GM04503 (cell line): ENCODE measurements around the gene VPS13A.
"Not testable (repeated sequence)": the region's sequence is repeated elsewhere in the genome, so short reads cannot be mapped to it uniquely, and the experiment has no call there.

ENCODE experiments used
- DNase-seq: peaks from one replicate; pipeline ENCODE4 v3.0.0-alpha.2; 2012; ENCODE audit warnings: low read depth

The VPS13A gene

DNA sequence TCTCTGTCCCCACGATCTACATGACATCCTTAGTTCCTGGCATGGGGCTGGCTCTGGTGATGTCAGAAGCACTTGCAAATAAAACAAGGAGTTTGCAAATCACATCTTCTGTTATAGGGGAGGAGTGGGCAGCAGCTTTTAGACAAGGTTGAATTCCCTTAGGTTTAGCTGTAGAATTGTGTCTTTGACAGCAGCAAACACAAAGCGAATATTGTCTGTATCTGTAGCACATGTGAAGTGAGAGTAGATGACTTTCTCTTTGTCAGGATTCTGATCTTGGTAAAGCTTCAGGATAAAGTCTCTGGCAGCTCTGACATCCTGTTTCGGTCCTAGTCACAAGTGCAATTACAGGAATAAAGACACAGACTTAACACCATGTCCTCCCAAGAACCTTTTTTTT is 246.5 kb downstream of the VPS13A start:
- no peak for DNase-seq

DNA sequence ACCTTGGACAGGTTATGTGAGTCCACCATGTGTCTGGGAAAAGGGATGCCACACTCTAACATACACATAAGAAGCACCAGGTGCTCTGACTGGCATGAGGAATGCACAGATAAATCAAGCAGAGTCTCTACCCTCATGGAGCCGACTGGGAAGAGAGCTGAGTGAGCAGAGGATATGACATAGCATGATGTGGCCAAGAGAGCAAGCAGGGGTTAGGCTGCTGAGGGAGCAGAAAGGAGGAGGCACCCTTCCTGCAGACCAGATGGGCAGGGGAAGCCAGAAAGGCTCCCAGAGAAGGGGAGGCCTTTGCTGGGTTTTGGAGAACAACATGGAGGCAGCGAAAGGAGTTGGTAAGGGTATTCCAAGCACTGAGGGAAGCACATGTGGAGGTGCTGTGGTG is 247.7 kb downstream of the VPS13A start:
- DNase-seq: no peak

GRCh38 chr9:77426712-77427111 is 249.4 kb downstream of the VPS13A start:
- DNase-seq: no peak

GRCh38 chr9:77427256-77427927 is 250.1 kb downstream of the VPS13A start:
- no peak for DNase-seq

GRCh38 chr9:77429928-77430327 is 252.6 kb downstream of the VPS13A start:
- DNase-seq: no peak

DNA sequence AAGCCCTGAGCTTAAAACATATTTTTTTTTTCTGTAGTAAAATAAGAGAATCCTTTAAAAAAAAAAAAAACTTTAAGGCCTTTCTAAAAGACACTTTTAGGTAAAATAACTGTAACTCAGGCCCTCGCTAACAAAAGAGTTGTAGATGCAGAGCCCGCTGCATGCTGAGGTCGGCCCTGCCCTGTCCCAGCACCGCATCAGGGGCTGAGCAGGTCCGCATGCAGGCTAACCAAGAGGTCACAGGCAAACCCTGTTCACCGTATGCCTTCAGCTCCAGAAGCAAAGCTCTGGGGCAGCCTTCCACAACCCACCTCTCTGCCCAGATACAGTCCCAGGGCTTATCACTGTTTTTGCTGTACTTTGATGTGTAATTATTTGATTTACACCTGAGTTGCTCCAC is 254.7 kb downstream of the VPS13A start:
- DNase-seq: no peak

DNA sequence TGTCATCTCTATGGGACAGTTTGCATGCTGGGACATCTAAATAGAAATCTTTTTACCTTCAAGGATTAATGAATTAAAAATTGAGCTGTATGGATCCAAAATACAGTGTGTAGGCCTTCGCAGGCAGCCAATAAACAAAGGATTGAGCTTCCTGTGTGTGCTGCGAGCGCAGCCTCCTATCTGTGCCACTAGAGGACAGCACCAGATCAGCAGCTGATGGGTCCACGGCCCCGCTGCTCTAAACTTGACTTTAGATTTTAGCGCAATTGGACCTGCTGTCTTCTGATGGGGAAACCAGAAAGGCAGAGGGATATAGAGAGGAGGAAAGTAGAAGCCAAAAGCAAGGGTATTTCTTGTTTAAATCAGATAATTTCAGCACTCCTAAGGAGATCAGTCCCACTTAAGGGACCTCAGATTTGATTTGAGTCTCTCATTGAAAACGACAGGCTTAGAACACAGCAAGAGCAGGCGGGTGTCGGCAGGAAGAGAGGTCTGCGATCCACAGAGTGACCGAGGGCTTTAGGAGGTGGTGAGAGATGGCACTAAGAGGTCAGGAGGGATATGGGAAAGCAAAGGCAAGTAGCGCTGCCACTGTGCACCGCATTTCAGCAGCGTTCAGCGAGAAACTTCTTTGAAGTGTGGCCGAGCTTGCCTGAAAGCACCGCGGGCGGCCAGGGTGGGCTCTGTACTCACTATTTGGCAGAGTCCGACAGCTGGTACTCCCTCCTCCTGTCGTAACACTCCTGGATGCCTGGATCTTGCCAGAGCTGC is 256.5 kb downstream of the VPS13A start:
- no peak for DNase-seq

DNA sequence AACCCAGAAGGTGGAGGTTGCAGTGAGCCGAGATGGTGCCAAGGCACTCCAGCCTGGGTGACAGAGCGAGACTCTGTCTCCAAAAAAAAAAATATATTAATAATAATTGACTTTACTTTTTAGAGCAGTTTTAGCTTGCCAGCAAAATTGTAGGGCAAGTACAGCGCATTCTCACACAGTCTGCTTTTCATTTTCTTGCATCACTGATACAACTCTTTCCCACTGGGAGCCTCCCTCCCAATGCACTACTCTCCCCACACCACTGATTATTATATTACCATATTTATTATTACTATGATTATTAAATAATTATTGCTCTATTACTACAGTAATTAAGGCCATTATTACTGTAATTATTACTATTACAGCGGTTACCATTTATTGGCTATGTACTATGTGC is 257.9 kb downstream of the VPS13A start:
- DNase-seq: no peak

- no peak for DNase-seq
Measured at GRCh38 chr9:77435688-77436087, 258.4 kb downstream of the VPS13A start.

GRCh38 chr9:77438653-77439052 is 261.3 kb downstream of the VPS13A start:
- no peak for DNase-seq

DNA sequence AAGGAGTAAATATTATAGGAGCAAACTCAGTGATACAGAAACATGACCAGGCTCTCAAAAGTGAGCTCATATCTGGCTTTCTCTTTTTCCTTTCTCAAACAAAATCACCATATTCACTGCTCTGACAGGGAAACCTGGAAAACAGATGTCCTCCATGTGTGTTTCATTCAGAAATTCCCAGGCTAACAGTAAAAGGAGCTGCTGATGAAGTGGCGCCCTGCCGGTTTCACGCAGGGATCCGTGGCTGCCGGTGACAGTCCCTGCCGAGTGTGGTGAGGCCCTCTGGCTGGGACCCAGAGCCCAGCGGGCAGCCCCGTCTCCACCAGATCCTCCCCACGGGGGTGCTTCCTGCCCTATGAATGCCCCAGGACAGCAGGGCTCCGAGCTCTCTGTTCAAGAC is 262.7 kb downstream of the VPS13A start:
- DNase-seq: no peak

DNA sequence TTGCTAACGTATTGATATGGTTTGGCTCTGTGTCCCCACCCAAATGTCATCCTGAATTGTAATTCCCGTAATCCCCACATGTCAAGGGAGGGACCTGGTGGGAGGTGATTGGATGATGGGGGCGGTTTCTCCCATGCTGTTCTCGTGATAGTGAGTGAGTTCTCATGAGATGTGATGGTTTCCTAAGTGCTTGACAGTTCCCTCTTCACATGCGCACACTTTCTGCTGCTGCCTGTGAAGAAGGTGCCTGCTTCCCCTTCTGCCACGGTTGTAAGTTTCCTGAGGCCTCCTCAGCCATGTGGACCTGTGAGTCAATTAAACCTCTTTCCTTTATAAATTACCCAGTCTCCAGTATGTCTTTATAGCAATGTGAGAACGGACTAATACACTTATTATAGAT is 263.8 kb downstream of the VPS13A start:
- DNase-seq: not testable (repeated sequence)

DNA sequence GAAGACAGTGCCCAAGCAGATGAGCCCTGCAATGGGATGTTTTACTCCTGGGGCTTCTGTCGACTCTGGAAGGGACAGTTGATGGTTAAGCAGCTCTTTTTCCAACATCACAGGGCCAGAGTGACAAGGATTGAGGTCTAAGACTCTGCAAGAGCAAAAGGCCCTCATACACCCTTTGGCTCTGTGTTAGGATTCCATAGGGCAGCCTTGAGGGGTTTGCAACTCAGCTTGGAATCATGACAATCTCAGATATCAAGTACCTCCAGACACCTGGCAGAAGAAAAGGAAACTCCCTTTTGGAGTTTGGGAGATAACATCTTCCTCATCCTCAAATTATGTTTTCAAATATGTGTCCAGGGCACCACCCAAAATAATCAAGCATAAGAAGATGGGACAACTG is 265.1 kb downstream of the VPS13A start:
- no peak for DNase-seq

DNA sequence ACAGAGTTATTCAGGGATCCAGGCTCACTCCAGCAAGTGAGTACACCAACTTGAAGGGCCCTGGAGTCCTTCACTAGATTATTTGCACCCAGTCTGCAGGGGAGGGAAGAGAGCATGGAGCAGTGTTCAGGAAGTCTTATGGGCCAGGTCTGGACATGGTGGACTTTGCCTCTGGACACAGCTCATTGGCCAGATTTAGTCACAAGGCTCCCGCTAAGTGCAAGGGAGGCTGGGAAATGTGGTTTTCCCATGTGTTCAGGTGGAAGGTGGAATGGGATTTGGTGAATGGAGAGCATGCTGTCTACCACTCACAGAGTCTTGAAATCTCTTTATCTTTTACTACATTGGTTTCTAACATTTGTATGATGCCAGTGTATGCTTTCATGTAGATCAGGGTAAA is 270.3 kb downstream of the VPS13A start:
- no peak for DNase-seq

GRCh38 chr9:77449240-77450084 is 272.1 kb downstream of the VPS13A start:
- no peak for DNase-seq

GRCh38 chr9:77450085-77450475 is 272.7 kb downstream of the VPS13A start:
- DNase-seq: no peak

DNA sequence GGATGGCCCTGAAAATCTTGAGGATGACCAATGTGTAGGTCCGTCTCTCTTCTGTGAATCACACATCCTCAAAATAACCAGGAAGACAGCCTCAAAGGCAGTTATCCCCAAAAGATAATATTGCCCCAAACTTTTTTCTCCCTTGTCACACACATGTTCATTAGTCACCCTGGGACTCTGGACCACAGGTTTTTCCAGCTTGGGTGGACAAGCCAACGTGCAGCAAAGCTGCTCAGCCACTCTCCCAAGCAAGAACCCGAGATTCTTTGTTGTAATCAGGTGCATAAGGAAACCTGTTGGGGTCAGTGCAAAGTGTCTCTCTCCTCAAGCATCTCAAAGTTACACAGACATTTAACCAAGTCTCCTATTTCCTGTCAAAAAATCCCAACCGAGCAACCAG is 274.2 kb downstream of the VPS13A start:
- no peak for DNase-seq

DNA sequence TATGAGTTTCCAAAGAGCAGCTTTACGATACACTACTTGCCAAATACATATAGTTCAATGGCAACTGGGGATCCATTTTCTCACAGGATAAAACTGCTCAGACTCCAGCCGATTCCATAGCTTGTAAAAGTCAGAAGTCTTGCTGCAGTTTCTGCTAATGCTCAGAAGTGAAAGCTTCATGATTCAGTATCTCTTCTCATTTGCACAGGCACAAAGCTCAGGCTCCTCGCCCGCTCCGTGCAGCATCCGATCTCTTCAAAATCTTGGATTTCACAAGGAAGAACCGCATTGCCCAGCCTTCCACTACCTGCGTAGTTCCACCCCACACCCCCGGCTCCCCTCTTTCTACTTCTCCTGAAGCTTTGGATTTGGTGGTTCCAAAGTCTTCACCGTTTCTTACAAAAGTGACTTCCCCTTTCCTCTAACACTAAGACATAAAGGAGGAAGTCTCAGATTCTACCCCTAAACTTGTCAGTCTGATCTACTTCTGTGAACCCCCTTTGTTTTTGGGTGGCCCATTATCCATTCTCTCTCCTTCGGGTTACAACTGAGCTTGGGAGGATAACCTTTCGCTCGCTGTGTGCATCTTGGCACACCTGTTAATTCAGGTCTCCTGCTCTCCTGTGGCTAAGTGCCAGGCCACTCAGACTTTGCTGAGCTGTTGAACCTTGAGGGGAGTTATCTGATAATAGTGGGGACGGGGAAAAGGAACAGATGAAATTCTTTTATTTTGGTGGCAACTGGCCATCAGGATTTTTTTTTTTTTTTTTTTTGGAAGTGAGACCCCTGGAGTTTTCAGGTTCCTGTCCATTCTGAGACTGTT is 276.7 kb downstream of the VPS13A start:
- no peak for DNase-seq

DNA sequence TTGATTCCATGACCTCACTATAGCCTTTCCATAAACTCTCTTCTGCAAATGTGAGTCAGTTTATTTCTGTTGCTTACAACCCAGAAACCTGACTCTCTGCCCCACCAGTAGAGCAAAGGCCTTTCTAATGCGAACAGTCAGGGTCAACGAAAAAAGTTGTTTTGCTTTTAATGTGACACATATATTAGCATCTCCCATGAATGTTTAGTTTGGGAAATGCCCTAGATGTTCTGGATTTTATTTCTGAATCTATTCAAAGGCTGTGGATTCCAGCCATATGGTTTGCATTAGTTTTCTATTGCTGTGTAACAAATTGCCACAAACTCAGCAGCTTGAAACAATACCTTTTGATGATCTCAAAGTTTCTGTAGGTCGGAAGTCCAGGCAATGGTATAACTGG is 277.3 kb downstream of the VPS13A start:
- no peak for DNase-seq

- DNase-seq: no peak
Measured at GRCh38 chr9:77455312-77455927, 278.1 kb downstream of the VPS13A start.

GRCh38 chr9:77456829-77457437 is 279.6 kb downstream of the VPS13A start:
- DNase-seq: no peak
